Measurements from ENCODE around the gene SLC17A8. TPM values are rescaled to one million over a fixed set of nuclear protein-coding genes. Genes with fewer than 3 reads are reported as not detected.
"Not testable (repeated sequence)": the region's sequence is repeated elsewhere in the genome, so short reads cannot be mapped to it uniquely, and the experiment has no call there.

SLC17A8 gene
- under 1 TPM; 0.24 to 0.53 (median 0.32) TPM for polyA plus RNA-seq (ENCODE audit: insufficient read length in 3 of 3)

DNA sequence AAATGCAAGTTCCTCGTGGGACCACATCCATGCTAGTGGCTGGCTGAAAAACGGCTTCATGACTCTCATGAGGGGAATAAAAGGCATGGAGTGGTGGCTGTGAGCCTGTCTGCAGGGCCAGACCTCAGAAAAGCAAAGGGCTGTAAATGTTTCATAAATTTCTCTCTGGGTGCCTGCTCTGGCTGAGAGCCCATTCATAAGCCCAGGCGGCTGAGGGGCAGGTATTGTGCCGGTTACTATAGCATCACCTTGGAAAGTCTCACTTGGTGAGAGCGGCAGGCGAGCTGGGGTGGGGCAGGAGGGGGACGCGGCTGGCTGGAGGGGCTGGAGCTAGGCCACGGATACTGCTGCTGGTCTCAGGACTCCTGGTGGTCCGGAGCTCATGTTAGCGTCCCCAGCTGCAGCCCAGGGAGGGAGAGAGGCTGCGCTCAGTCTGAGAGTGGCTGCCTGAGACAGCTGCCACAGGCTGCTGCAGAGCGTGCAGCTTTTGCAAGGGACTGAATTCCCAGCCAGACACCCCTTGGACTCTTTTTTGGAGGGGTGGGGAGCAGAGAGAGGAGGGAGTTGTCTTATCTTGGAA is at the start of gene SLC17A8:
Gene SLC17A8 (plus strand): TSS at position 431 of the 580 bp plus-strand sequence. CDS start 318 bp downstream, outside the sequence.
- no peak for DNase-seq (ENCODE audit: low read depth in 3 of 3, low spot score in 2 of 3)

DNA sequence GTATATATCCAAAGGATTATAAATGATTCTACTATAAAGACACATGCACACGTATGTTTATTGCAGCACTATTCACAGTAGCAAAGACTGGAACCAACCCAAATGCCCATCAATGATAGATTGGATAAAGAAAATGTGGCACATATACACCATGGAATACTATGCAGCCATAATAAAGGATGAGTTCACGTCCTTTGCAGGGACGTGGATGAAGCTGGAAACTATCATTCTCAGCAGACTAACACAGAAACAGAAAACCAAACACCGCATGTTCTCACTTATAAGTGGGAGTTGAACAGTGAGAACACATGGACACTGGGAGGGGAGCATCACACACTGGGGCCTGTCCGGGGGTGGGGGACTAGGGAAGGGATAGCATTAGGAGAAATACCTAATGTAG is 48.7 kb upstream of the SLC17A8 start:
- not testable (repeated sequence) for DNase-seq (ENCODE audit: low read depth in 3 of 3, low spot score in 2 of 3)

DNA sequence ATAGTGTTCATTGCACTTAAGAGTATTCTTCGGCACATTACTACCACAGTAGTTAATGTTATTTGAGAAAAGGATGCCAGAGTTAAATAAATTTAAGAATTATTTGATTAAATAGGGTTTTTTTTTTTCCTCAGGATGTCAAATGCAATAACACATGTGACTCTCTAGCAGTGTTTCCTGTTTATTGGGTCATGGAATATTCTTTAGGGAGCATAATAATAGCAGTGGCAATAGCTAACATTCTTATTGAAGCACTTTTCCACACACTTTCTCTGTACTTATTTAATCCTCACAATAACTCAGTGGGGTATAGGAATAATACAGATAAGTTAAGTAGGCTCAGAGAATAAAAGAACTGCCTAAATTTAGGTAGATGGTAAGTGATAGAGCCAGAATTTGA is 45.6 kb upstream of the SLC17A8 start:
- no peak for DNase-seq (ENCODE audit: low read depth in 3 of 3, low spot score in 2 of 3)

DNA sequence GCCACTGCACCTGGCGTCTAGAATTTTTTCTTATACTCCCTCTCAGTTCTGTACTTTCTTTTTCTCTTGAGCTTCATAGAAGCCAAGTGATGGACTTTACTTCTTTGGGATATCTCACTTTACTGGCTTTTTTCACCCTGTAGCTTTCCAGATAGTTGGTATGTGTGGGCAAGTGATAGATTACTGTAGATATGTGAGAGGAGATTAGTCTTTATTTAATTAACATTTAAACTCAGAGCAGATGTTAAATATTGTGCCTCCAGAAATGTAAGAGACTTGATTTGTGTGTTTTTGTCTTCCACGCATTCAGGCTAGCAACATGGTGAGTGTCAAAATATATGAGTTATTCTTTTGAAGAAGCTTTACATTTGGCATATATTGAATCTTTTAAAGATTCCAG is 39.5 kb upstream of the SLC17A8 start:
- no peak for DNase-seq (ENCODE audit: low read depth in 3 of 3, low spot score in 2 of 3)

DNA sequence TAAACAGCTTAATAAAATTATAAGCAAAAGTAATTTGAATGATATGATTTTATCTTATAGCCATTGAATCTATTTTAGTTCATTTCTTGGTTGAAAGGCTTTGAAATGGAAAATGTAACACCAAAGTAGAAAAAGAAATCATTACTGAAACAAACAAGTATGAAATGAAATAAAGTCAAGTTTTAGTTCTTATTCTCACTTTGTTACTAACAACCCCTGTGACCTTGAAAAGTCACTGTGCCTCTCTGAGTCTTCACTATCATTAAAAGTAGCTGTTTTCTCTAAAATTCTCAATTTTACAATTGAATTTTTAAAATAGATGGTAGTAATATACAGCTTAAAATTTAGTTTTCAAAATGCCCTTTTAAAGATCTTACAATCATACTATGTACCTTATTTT is 32.4 kb upstream of the SLC17A8 start:
- DNase-seq (ENCODE audit: low read depth in 3 of 3, low spot score in 2 of 3) = no peak

DNA sequence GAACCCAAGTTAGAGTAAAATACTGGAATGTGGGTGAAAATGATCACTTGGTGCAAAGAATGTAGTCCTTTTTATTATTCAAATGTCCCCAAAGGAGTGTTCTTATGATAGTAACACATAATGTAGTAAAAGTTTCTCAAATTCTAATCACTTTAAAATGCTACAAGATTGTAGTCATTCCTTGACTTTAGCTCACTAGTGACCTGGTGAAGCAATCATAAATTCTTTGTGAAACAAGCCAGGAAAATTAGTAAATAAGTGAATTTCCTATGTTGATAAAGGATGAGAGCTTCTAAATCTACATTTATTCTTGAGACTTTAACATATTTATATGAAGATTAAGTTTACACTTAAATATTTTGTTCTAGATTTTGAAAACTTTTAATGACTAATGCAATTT is 30.7 kb upstream of the SLC17A8 start:
- no peak for DNase-seq (ENCODE audit: low read depth in 3 of 3, low spot score in 2 of 3)

DNA sequence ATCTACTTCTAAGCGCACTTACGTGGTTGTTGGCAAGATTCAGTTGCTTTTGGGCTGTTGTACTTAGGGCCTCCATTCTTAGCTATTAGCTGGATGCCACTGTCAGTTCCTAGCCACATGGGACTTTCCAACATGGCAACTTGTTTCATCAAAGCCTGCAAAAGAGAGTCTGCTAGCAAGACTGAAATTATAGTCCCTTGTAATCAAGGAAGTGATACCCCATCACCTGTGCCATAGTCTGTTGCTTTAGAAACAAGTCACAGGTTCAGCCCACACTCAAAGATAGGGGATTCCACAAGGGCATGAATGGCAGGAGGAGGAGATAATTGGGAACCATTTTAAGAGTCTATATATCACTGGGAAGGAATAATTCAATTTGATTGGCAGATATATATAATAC is 27.1 kb upstream of the SLC17A8 start:
- DNase-seq (ENCODE audit: low read depth in 3 of 3, low spot score in 2 of 3) = no peak

DNA sequence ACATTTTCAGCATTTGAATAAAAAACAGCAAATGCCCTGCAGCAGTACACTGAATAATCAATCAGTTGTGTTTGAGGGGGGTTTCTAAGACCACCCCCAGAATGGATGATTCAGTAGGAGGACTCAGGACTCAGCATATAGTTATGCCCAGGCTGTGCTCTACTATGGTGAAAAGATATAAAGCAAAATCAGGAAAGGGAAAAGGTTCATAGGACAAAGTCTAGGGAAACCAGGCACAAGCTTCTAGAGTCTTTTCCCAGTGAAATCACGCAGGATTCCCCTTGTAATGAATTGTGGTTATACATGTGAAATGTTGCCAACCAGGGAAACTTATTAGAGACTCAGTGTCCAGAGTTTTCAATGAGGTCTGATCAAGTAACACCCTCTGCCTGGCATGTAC is 25.0 kb upstream of the SLC17A8 start:
- DNase-seq (ENCODE audit: low read depth in 3 of 3, low spot score in 2 of 3) = no peak

DNA sequence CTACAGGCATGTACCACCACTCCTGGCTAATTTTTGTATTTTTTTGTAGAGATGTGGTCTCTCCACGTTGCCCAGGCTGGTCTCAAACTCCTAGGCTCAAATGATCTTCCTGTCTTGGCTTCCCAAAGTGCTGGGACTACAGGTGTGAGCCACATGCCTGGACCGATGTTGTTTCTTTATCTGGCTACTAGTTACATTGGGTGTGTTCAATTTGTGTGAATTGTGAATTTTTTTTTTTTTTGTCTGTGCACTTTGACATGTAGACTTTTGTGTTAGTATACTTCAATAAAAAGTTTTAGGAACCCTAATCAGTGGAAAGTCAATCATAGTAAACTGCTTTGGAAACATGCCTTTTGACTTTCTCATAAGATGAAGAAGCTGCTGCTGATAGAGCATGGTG is 24.0 kb upstream of the SLC17A8 start:
- DNase-seq (ENCODE audit: low read depth in 3 of 3, low spot score in 2 of 3) = no peak

DNA sequence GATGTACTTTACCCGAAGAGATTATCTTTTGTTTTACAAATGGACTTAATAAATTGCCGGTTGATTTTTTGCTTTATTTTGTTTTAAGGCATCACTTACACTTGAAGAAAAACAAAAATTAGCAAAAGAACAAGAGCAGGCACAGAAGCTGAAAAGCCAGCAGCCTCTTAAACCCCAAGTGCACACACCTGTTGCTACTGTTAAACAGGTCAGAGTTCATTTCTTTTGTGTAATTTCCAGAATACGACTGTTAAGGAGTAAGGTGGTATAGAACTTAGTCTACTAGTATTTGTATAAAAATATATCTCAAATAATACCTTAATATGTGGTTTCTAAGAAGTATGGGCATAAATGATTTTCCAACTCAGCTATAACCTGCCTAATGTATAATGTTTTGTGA is 19.6 kb upstream of the SLC17A8 start:
- DNase-seq (ENCODE audit: low read depth in 3 of 3, low spot score in 2 of 3) = no peak

DNA sequence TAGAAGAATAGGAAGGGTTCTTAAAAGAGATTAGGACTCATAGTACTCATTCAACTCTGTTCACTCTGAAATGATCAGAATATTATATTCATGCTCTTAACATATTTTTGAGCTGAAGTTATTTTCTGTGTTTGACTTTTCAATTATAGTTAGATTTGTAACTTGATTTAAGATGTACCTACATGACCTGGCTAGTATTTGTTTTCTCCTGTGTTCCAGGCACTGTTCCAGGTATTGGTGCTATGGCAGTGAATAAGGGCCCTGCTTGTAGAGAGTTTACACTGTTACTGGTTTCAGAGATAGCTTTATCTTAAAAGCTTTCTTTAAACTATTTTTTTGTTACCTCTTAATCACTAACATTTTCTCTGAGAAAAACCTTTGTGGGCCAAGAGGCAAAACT is 19.1 kb upstream of the SLC17A8 start:
- no peak for DNase-seq (ENCODE audit: low read depth in 3 of 3, low spot score in 2 of 3)

DNA sequence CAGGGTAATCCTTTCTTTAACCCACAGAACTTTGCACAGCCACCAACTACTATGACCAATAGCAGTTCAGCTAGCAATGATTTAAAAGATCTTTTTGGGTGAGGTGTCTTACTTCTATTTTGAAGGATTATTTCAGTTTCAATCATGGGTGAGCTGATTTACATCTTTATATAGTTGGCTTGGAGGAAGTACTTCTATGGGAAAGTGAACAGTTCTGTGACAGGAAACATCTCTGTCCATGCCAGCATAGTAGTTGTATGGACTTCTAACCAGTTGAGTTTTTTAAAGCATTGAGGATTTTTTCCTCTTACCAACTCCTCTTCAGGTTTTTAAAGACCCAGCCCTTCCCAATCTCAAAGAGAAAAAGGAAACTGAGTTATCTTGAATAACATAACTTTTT is 17.8 kb upstream of the SLC17A8 start:
- no peak for DNase-seq (ENCODE audit: low read depth in 3 of 3, low spot score in 2 of 3)

DNA sequence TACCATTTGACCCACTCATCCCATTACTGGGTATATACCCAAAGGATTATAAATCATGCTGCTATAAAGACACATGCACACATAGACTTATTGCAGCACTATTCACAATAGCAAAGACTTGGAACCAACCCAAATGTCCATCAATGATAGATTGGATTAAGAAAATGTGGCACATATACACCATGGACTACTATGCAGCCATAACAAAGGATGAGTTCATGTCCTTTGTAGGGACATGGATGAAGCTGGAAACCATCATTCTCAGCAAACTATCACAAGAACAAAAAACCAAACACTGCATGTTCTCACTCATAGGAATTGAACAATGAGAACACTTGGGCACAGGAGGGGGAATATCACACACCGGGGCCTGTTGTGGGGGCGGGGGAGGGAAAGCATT is 14.0 kb upstream of the SLC17A8 start:
- not testable (repeated sequence) for DNase-seq (ENCODE audit: low read depth in 3 of 3, low spot score in 2 of 3)

DNA sequence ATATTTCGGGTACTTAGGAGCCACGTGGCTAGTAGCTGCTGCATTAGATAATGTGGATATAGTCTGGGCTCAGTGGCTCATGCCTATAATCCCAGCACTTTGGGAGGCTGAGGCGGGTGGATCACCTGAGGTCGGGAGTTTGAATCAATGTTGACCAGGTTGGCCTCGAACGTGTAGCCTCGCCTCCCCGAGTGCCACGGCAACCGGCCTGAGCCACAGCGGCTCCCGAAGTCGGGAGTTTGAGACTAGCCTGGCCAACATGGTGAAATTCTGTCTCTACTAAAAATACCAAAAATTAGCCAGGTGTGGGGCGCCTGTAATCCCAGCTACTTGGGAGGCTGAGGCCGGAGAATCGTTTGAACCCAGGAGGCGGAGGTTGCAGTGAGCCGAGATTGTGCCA is 12.5 kb upstream of the SLC17A8 start:
- not testable (repeated sequence) for DNase-seq (ENCODE audit: low read depth in 3 of 3, low spot score in 2 of 3)

DNA sequence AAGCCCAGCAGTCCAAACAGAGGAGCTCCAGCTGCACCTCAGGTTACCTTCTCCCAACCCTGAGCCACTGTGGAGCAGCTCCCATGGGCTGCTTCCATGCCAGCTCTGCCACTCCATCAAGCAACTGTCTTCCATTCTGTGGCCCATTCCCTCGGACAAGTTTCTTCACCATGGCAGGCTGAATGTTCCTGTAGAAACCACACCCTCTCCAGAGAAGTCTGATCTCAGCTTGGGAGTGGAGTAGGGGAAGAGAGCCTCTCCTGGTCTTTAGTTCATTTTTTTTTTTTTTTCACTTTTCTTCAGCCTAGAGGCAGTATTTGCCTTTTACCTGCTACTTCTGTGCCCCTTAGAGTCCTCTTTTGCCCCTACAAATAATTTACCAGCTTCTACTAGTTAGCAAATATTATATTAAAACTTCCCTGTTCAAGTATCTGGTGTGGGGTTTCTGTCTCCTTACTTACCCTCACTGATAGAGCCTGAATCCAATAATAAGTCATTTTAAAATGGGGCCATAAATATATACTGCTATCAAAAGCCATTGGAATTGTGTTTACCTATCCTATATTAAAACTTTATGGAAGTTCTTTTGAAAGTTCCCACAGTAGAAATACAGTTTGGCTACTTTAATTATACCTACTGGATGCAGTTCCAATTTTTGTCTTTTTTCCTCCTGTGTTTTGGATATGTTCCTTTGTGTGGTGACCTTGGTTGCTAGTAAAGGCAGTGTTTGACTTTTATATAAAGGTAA is 11.7 kb upstream of the SLC17A8 start:
- DNase-seq (ENCODE audit: low read depth in 3 of 3, low spot score in 2 of 3) = no peak

DNA sequence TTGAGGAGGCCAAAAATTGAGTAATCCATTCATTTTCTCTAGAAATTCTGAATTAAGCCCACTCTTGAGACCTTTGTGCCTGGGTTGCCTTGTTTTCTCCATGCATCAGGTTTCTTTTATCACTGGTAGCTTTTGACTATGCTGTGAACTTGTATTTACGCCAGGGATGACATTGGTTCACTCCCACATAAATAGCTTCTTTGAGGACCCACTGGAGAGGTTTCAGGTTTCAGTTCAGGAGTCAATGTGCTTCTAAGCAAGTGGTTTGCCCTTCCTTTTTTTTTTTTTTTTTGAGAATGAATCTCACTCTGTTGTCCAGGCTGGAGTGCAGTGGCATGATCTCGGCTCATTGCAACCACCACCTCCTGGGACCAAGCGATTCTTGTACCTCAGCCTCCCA is 10.2 kb upstream of the SLC17A8 start:
- DNase-seq (ENCODE audit: low read depth in 3 of 3, low spot score in 2 of 3) = no peak

DNA sequence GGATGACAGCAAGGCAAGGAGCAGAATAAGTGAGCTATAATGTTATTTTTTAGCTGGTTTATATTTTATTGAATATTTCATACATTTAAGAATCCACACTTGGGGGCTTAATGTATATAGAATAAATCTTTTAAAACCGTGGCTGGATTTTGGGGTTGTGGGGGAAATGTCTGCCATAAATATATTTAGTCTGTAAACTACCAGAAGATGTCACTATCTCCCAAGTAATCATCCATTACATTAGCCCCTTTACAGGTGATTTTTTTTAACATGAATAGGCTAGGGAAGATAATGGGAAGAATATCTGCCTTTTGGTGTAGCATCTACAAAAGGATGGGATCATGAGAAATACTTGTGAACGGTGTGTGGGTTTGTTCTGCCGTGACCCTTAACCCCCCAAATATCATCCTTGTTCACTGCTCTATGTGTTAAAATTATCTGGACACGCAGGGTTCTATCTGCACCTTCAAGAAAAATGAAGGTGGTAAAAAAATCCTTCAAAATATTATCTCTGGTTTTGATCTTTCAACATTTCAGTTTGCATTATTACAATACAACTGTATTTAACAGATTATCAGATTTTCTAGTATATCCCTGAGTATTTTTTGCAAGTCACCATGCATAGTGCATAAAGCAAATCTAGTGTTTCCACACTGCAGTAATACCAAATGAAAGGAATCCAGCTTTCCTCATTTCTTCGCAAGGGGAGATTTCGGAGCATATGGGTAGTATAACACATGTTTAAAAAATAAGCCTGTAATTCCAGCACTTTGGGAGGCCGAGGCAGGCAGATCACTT is 8.0 kb upstream of the SLC17A8 start:
- no peak for DNase-seq (ENCODE audit: low read depth in 3 of 3, low spot score in 2 of 3)

DNA sequence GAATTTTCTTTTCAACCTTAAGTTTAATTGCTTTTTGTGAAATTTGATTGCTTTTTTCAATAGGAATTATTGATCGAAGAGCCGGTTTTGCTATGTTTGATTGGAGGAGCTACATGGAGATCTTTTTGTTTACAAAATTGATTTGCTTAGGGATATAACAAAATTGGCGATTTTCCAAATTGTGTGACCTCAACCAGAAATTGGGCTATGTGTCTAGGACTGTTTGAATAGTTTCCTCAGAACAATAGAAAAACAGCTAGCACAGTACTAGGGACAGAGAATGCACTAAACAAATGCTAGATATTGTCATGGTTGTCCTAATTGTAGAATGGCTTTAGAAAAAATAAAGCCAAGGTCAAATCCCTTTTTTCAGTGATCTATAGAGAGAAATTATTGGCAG is 2.4 kb downstream of the SLC17A8 start:
- DNase-seq (ENCODE audit: low read depth in 3 of 3, low spot score in 2 of 3) = no peak

DNA sequence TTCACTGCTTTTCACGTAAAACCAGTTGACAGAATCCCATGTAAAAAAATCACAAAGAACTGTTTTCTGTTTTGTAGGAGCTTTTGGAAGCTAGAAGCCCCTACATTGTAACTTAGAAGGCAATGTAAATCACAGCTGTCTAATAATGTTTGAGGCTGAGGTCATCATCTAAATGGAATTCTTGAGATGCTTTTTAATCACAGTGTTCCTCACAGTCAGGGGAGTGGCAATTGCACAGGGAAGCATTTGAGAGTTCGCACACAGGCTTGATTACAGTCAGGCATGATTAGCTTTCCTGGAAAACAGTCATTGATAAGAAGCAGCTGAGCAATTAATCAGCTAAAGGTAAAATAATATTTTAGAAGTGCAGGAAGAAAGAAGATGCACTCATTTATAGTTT is 2.9 kb downstream of the SLC17A8 start:
- DNase-seq (ENCODE audit: low read depth in 3 of 3, low spot score in 2 of 3) = no peak

DNA sequence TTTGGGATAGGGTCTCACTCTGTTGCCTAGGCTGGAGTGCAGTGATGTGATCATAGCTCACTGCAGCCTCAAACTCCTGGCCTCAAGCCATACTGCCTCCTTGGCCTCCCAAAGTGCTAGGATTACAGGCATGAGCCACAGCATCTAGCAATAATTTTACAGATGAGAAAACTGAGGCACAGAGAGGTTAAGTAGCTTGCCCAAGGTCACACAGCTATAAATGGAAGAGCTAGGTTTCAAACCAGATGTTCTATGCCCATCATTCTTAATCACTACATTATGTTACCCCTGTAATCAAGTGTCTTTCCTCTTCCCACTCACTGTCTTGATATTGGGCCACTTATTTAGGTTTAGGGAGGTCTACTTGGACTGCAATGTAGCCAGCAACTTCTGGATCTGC is 3.6 kb downstream of the SLC17A8 start:
- no peak for DNase-seq (ENCODE audit: low read depth in 3 of 3, low spot score in 2 of 3)

DNA sequence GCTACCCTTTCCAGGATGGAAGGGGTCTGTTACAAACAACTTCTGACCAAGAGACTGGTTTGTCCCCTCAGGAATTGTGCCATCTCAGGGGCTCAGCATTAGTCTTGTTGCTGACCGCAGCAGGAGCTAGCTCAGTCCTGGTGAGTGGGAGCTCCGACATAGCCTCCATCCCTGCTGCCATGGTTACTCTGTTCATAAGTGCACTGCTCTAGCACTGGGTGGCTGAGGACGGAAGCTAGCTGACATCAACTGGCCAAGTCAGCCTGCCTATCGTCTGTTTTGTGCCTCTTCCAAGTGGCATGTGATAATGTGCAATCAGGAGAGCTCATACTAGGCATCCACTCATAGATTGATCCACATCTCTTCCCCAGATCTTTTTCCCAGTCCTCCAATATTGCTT is 7.5 kb downstream of the SLC17A8 start:
- no peak for DNase-seq (ENCODE audit: low read depth in 3 of 3, low spot score in 2 of 3)

DNA sequence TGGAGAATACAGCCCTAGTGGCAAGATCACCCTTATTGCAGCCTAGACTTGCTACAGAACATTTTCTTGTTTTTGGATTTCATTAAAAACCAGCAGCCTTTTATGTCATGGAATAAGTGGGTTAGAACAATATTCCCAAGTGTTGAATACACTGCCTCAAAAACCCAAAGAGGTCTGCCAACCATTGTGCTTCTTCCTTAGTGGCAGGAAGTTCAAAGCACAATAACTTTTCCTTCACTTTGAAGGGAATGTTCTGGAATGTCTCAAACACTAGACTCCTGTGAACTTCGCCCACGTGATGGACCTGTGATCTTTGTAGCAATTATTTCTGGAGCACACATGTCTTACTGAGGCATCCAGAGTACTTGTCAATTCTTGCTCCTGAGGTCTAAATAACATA is 8.5 kb downstream of the SLC17A8 start:
- DNase-seq (ENCODE audit: low read depth in 3 of 3, low spot score in 2 of 3) = no peak

Data from right renal cortex interstitium (tissue), 3 donors.